GM19372 (cell line): ENCODE data around the gene PTPRZ1.

Experiments used
- ATAC-seq: cut with Tn5 transposase; IDR thresholded peaks from one replicate; pipeline ENCODE4 v1.9.1; 2021; ENCODE audit warnings: mild to moderate bottlenecking, low read depth, moderate library complexity; ENCODE audit not compliant: unreplicated experiment

The PTPRZ1 gene

GRCh38 chr7:121887634-121888033 is 14.7 kb downstream of the PTPRZ1 start:
- ATAC-seq: no peak

DNA sequence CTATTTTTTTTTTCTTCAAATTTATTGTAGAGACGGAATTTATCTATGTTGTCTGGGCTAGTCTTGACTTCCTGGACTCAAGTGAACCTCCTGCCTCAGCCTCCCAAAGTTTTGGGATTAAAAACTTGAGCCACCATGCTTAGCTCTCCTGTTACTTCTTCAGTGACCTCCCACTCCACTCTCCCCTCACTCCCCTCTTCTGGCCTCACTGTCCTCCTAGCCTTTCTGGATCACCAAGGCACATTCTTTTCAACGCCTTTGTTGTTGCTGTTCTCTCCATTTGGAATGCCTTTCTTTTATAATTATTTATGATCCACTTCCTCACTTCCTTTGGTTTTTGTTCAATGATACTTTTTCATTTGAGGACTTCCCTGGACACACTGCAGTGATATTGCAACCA is 17.9 kb downstream of the PTPRZ1 start:
- no peak for ATAC-seq

GRCh38 chr7:121891731-121892130 is 18.8 kb downstream of the PTPRZ1 start:
- no peak for ATAC-seq

GRCh38 chr7:121901026-121901425 is 28.1 kb downstream of the PTPRZ1 start:
- ATAC-seq: peak; percentile 62

- no peak for ATAC-seq
These were observed 31.2 kb downstream of the PTPRZ1 start for GRCh38 chr7:121904120-121904519.

DNA sequence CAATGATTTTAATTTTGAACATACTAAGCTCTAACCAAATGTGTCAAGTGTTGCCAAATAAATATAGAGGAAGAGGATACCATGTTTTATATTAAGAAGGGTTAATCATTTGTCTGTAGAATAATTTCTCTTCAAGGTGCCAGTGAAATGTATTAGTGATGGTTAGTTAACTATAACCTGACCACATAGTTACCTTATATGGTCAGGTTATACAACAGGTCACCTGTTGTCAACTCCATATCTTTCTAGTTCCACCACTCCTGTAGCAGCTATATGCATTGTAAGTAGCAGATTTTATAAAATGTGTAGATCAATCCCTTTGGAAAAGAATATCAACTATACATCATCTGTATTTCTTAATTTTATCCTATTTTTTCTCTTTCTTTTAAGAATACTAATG is 35.1 kb downstream of the PTPRZ1 start:
- no peak for ATAC-seq

DNA sequence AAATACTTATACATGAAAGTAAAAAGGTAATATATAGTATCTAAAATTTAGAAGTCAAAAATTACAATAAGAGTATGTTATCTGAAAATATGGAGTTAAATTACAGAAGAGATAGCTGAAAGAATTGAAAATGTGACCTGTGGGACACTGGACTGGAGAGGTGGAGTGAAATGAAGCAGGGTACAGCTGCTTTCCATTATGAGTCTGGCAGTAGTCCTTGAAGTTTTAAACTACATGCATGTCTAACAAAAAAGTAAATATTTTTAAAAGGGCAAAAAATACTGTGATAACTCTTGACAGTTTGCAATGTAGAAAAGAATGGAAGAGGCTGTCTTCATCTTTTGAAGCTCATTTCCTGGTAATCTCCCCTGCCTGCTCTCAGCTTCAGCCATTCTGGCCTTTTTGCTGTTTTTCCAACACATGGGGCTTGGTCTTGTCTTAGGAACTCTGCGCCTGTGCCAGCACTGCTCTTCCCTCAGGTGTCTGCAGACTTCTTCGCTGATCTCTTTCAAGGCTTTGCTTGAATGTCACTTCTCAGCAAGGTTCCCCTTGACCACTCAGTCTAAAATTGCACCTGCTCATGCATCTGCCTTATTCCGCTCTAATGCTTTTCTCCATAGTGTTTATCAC is 36.9 kb downstream of the PTPRZ1 start:
- no peak for ATAC-seq

DNA sequence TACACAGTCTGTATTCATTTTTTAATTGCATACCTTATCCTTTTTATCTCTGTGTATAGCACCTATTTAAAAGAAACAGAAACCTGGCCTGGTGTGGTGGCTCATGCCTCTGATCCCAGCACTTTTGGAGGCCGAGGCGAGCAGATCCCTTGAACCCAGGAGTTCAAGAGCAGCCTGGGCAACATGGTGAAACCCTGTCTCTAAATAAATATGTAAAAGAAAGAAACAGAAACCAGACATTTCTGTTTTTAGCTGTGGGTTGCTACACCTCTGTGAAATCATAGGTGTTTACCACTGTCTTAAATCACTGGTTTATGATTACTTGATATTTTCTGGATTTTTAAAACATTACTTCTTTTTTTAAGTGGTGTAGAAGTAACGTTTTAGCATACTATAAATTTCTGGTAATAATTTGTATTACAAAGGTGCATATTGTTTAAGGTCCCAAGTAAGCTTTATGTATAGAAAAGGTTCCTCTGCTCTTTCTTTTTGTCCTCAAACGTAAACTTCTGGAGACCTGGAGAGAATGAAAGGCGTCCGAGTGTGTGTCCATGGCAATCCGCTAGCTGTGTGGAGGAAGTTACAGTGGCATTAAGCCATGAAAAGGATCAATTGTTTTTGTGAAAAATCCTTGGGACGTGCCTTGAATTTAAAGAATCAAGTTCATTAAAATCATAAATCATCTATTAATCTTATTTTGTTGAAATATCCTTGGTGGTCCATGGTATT is 41.1 kb downstream of the PTPRZ1 start:
- no peak for ATAC-seq

DNA sequence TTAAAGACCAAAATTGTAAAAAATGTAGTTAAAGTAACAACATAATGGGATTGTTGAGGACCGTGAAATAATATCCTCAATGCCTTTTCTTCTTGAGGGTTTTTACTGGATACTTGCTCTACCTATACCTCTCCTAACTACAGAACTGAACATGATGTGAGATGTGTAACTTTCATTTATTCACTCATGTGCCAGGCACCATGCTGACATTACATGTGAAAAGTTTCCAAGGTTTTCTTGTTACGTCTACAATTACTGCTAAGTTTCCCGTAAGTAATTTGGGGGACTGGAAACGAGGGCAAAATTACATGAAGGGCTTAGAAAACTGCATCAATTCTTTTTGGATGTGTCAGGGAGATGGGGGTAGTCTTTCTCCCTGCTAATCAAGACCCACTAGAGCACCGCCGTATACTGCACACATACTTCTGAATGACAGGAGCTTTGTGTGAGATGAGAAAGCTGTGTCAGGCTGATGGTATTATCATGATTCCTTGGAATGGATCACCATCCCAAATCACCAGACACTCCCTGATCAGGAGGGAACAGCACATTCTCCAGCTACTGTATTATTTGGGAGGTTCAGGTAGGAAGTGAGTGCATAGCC is 41.8 kb downstream of the PTPRZ1 start:
- no peak for ATAC-seq

GRCh38 chr7:121916211-121916610 is 43.2 kb downstream of the PTPRZ1 start:
- no peak for ATAC-seq

DNA sequence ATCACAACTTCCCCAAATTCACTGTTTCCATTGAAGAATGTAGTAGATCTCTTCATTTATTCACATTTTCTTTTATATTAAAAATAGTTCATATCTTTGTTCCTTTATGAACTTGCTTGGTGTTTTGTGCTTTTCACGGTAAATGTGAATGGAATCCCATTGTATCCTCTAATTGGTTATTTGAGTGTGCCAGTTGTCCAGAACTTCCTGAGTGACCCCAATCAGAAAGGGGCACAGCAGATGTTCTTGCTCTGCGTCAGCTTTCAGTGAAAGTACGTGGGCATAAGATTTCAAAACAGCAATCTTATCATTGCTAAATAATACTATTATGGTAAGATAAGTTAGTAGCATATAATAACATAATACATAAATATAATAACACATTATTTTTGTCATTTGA is 47.0 kb downstream of the PTPRZ1 start:
- ATAC-seq: no peak

GRCh38 chr7:121924269-121925186 is 51.6 kb downstream of the PTPRZ1 start:
- ATAC-seq: no peak

DNA sequence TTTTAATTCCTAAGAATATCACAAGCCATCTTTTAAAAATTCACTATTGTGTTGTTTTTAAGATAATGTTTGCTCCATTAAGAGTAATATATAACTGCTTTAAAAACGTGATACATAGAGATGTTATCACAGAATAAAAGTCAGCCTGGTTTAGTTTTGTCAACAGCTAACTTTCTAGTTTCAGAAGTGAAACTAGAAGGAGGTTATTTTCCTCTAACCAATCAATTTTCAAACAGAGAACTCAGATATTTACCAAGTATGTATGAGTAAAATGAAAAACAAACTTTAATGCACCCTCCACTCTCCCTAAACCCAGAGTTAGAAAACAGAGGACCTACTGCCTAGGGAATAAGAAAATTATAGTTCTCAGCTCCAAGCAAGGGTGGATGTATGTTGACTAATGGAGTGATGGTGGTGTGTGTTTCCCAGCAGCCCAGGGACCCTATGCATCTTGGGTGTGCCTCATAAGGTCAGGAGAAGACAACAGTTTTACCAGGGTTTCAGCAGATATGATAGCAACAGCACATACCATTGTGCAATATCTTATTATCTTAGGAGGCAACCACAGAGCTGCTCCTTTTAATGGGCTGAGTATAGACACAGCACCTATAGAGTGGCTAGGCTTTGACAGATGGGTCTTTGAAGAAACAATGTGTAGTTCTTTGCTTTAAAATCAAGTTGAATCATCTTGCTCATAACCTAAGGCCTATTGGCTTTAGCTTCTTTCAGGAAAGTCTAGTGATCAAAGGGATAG is 58.4 kb downstream of the PTPRZ1 start:
- no peak for ATAC-seq

- no peak for ATAC-seq
These were observed 59.8 kb downstream of the PTPRZ1 start for GRCh38 chr7:121932768-121933167.

DNA sequence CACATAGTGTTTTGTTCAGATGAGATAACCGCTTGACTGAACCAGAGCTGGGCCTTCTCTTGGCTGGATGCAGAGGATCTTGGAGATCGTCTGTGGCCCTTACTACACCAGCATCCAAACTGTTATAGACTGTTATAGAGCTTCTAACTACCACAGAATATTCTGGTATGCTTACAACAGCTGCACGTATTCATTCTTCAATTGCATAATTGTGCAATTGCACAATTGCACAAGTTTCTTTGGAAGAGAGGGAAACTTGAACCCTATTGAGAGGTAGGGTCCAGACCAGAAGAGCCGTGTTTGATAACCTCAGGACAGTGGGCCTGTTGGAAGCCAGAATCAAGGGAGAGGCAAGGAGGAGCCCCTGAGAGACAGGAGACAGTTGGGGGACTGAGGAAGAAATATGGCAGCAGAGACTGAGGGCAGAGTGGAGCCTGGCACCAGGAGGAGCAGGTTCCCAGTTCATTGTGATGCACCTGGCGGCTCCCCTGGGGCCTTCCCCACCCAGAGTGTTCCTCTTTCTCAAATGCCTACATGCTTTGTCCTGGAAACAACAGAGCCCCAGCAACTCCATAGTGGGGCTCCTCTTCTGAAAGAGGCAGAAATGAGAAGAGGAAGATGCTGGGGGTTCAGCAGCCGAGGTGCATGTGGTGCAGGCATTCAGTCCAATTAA is 64.1 kb downstream of the PTPRZ1 start:
- ATAC-seq: no peak

- ATAC-seq: no peak
These were observed 65.6 kb downstream of the PTPRZ1 start for GRCh38 chr7:121938429-121938996.

DNA sequence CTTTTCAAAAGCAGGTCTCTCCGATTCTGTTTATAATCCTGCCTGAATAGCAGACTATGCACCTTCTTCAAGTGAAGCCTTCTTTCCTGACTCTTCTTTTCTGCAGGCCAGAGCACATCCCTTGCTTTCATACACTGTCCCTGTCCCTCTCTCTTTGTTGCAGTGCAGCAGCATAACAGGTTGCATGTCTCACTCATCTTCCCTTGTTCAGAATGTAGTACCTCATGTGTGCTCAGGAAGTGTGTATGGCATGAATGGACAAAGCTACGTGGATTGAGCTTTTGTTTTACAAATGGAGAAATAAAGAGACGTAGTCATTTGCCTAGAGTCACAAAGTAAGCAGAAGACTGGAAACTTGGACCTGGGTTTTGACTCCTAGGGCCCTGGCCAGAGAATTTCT is 68.0 kb downstream of the PTPRZ1 start:
- no peak for ATAC-seq

- no peak for ATAC-seq
These were observed 68.9 kb downstream of the PTPRZ1 start for GRCh38 chr7:121941830-121942229.

DNA sequence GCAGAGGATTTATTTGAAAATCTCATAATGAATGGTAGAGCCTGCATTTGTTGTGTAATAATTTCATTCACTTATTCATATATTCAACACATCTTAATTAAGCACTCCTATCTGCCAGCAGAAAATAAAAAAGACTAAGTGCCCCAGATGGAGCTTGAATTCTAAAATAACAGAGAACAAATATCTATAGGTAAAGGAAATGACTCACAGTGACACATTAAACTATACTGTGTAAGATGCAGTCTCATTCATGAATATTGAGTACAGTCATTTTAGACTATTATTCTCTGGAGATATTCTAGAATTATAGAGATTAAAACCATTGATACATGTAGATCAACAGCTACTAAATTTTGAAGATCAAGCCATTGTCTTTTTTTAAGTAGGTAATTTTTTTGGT is 72.1 kb downstream of the PTPRZ1 start:
- no peak for ATAC-seq
